Measurements from ENCODE around the gene NGEF.

Gene NGEF

DNA sequence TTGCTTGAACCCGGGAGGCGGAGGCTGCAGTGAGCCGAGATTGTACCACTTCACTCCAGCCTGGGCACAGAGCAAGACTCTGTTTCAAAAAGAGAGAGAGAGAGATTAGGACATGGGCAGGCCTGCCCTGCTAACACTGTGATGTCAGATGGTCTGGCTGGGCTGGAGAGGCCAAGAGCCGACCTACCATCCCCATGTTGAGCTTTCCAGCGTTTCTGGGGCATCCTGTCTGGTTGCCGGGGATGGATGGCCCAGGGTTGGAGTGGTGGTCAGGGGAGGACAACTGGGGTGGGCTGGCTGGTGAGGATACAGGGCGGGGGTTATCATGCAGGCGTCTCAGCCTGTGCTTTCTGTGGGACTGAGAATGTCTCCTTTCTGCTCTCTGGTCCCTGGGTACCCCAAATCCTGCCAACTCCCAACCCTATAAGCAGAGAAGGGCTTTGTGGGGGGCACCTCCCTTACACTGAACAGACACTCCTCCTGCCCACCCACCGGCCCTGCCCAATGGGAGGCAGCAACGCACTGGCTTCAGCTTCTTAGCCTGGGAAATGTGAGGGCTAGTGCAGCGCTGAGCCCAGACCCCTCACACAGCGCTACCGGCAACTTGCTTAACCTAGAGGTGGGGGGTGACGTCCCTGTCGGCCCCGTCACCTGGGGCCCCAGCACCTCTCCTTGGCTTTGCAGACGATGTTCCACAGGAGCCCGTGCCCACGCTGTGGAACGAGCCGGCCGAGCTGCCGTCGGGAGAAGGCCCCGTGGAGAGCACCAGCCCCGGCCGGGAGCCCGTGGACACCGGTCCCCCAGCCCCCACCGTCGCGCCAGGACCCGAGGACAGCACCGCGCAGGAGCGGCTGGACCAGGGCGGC is 137.6 kb downstream of the NGEF start:
- H3K27ac ChIP-seq: no peak overlapping the region

DNA sequence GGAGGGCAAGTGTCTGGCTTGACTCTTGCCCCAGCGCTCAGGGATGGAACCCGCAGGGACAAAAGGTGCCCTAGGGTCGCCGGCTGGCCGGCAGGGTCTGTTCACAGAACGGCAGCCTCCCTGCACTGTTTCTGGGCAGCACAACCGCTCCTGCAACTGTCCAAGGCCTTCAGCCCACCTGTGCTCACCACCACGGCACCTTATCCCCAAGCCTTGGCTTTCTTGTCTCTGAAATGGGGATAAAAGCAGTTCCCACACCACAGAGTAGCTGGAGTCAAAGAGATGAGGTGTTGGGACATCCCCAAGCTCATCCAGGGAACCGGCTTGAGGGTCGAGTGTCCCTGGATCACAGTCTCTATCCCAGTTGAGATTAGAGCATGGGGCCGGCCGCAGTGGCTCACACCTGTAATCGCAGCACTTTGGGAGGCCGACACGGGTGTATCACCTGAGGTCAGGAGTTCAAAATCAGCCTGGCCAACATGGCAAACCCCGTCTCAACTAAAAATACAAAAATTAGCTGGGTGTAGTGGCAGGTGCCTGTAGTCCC is 138.3 kb downstream of the NGEF start:
- TF ChIP-seq, protein P1, sequence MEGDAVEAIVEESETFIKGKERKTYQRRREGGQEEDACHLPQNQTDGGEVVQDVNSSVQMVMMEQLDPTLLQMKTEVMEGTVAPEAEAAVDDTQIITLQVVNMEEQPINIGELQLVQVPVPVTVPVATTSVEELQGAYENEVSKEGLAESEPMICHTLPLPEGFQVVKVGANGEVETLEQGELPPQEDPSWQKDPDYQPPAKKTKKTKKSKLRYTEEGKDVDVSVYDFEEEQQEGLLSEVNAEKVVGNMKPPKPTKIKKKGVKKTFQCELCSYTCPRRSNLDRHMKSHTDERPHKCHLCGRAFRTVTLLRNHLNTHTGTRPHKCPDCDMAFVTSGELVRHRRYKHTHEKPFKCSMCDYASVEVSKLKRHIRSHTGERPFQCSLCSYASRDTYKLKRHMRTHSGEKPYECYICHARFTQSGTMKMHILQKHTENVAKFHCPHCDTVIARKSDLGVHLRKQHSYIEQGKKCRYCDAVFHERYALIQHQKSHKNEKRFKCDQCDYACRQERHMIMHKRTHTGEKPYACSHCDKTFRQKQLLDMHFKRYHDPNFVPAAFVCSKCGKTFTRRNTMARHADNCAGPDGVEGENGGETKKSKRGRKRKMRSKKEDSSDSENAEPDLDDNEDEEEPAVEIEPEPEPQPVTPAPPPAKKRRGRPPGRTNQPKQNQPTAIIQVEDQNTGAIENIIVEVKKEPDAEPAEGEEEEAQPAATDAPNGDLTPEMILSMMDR (conservative IDR thresholded peaks at IDR 0.05): no peak
- TF ChIP-seq ZFX (IDR thresholded peaks at IDR 0.05): no peak
- H3K27ac ChIP-seq: no peak overlapping the region

More for the DNA sequence above, 137.6 kb downstream of the NGEF start:
- no peak for TF ChIP-seq ZFX (IDR thresholded peaks at IDR 0.05)
- TF ChIP-seq, protein P1 (conservative IDR thresholded peaks at IDR 0.05): no peak

DNA sequence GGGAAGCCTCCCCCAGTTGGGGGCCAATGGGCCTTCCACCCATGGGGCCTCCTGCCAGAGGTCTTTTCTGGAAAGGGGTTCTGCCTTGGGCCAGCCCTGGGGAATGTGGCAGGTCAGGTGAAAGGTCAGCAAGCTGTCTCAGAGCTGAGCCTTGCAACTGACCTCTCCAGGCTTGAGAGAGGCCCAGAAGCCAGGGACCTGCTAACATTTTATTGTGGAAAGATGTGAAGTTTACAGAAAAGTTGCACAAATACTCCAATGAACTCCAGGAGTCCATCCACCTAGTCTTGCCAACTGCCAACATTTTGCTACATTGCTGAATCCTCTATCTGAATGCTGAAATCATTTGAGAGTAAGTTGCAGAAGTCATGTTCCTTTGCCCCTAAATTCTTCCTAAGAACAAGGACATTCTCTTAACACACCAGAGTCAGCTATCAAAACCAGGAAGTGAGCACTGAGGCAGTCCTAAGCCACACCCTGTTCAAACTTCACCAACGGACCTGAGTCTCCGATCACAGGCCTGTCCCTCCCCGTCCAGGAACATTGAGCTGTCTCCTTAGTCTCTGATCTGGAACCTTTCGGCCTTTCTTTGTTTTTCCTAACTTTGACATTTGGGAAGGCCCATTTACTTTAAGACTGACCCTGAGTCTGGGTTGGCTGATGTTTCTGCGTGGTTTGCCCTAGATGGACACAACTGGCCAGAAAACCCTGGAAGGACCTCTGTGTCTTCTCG is 139.0 kb downstream of the NGEF start:
- H3K27ac ChIP-seq: no peak overlapping the region
- no peak for TF ChIP-seq ZFX (IDR thresholded peaks at IDR 0.05)
- TF ChIP-seq, protein P1 (conservative IDR thresholded peaks at IDR 0.05): no peak

DNA sequence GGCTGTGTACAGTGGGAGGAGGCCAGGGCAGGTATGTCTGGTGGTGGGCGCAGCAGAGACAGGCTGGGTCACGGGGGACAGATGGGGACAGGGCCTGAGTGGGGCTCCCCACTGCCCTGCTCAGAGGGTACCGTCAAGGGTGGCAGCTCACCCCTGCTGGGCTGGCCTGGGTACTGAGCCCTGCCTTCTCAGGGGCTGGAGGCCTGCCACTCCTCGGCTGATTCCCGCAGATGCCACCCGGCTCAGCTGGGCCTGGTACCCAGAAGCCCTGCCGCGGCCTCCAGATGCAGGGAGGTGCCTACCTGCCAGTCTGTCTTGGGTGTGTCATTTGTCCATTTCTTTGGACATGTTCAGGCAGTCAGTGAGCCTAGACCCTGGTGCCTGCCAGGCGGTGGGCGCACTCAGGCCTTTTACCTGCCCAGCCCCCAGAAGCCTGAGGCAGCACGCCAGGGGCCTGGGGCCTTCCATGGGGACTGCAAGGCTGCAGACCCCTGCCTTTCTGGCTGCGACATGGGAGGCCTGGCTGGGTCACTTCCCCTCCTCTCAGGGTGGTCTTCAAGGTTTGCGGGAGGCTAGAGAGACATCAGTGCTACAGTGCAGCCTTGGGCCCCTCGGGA is 139.7 kb downstream of the NGEF start:
- no peak overlapping the region for H3K27ac ChIP-seq
- TF ChIP-seq ZFX (IDR thresholded peaks at IDR 0.05): no peak
- TF ChIP-seq, protein P1 (conservative IDR thresholded peaks at IDR 0.05): no peak

DNA sequence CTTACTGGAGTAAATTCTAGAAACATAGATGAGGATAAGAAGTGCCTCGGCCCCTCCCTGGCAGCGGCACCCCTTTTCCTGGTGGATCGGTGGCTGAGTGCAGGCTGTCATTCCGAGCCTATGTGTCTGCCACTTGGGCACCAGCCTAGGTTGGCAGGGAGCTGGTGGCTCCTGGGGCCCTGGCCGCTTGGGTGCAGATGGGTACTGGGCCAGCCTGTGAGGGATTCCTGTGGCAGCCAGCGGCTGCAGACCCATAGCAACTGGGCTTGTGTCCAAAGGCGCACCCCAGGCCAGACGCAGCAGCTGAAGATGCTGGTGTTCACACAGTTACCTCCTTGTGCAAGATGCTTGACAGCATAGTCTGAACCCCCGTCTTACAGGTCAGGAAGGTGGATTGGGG is 140.2 kb downstream of the NGEF start:
- TF ChIP-seq, protein P1 (conservative IDR thresholded peaks at IDR 0.05): no peak
- no peak for TF ChIP-seq ZFX (IDR thresholded peaks at IDR 0.05)
- H3K27ac ChIP-seq: no peak overlapping the region

DNA sequence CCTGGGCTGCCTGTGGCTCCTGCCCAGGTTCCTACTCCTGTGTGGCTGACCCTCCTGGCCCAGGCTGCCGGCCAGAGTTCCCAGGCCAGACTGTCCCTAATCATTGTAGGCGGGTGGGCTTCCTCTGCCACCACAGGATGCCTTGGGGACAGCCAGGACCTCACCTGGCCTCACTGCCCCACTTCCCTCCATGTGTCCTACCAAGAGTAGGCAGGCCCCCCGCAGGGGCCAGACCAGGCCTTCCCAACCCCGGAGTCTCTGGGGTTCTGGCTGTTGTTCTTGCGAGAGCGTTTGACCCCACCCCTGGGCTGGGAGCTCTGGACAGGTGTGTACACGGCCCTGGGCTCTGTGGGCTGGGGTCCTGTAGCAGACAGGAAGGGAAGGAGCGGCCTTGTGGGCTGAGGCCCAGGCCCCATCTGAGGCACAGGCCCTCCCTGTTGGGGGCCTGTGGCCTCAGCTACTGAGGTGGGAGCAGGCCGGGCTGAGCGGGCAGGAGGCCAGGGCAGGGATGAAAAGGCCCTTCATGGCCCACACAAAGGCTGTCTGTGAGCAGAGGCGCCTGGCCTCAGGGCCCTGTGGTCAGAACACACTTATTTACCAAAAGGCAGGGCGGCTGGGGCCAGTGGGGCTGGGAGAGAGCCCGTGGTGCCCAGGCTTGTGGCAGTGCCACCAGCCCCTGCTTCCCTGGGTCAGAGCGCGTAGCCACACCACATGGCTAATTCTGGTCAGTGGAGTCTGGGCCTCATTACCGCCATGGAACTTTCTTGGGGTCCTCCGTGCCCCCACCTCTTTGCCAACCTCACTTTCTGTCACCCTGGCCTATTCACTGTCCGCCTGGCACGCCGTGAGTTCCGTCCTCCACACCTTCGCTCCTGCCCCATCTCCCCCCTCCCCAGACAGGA is 141.0 kb downstream of the NGEF start:
- H3K27ac ChIP-seq: no peak overlapping the region
- TF ChIP-seq, protein P1 (conservative IDR thresholded peaks at IDR 0.05): no peak
- no peak for TF ChIP-seq ZFX (IDR thresholded peaks at IDR 0.05)
